Liver (tissue), 9 donors: ENCODE results near the gene SNCG. TPM values are rescaled to one million over a fixed set of nuclear protein-coding genes. Genes with fewer than 3 reads are reported as not detected.

Experiments used
- DNase-seq: peaks from one replicate; pipeline ENCODE4 v3.0.0-alpha.2; 2017; ENCODE audit warnings: low spot score
- H3K27ac ChIP-seq, 2 donors: one replicate each; pipeline ENCODE4 v1.7.0; 2013; ENCODE audit warnings: inconsistent platforms in 2 of 2, low read length in 2 of 2, control low read depth in 1 of 2, low read depth in 1 of 2, mild to moderate bottlenecking in 1 of 2
- H3K27me3 ChIP-seq, 4 donors: one replicate each; pipeline versions ENCODE4 v1.6.1 to v1.7.0; 2013; ENCODE audit warnings: low read length in 3 of 4, inconsistent platforms in 1 of 4, mild to moderate bottlenecking in 1 of 4, moderate library complexity in 1 of 4; ENCODE audit not compliant: control insufficient read depth in 4 of 4, insufficient read depth in 4 of 4
- H3K36me3 ChIP-seq, 4 donors: one replicate each; pipeline versions ENCODE4 v1.6.1 to v1.7.0; 2013; ENCODE audit warnings: low read length in 3 of 4, mild to moderate bottlenecking in 3 of 4, low read depth in 1 of 4, moderate library complexity in 1 of 4; ENCODE audit not compliant: control insufficient read depth in 4 of 4, insufficient read depth in 3 of 4
- H3K4me1 ChIP-seq, 4 donors: one replicate each; pipeline versions ENCODE4 v1.6.1 to v1.7.0; 2013; ENCODE audit warnings: low read length in 3 of 4, mild to moderate bottlenecking in 3 of 4, moderate library complexity in 1 of 4; ENCODE audit not compliant: control insufficient read depth in 4 of 4, insufficient read depth in 4 of 4
- H3K4me3 ChIP-seq, 3 donors: one replicate each; pipeline versions ENCODE4 v1.6.1 to v1.7.0; 2013; ENCODE audit warnings: low read length in 3 of 3, control low read depth in 1 of 3, low read depth in 1 of 3, mild to moderate bottlenecking in 1 of 3
- H3K9ac ChIP-seq, 2 donors: one replicate each; pipeline ENCODE4 v1.7.0; 2013; ENCODE audit warnings: low read length in 2 of 2, mild to moderate bottlenecking in 2 of 2, moderate library complexity in 2 of 2, control low read depth in 1 of 2, low read depth in 1 of 2
- H3K9me3 ChIP-seq, 4 donors: one replicate each; pipeline versions ENCODE4 v1.6.1 to v1.7.0; 2013; ENCODE audit warnings: low read length in 3 of 4; ENCODE audit not compliant: control insufficient read depth in 4 of 4
- CTCF ChIP-seq: fragments of 150-350 bp; IDR thresholded peaks from 2 replicates; pipeline ENCODE4 v1.5.1; 2017; ENCODE audit warnings: improper control_type of control experiment, low read depth, low read length; ENCODE audit not compliant: missing input control
- EGR1 ChIP-seq, 2 donors: IDR thresholded peaks; 2 replicates each; pipeline ENCODE4 v1.6.1; 2016 to 2018; ENCODE audit warnings: antibody characterized with exemption in 2 of 2, low read depth in 2 of 2
- FOXA1 ChIP-seq: IDR thresholded peaks from 2 replicates; pipeline ENCODE4 v1.6.1; 2016; ENCODE audit warnings: antibody characterized with exemption
- FOXA2 ChIP-seq: IDR thresholded peaks from 2 replicates; pipeline ENCODE4 v1.6.1; 2016; ENCODE audit warnings: antibody characterized with exemption
- GABPA ChIP-seq, 2 donors: IDR thresholded peaks in 1 of 2; conservative IDR thresholded peaks in 1 of 2; 2 replicates each; pipeline ENCODE4 v1.6.1; 2016; ENCODE audit warnings: antibody characterized with exemption in 2 of 2, mild to moderate bottlenecking in 1 of 2, moderate library complexity in 1 of 2
- HNF4A ChIP-seq, 2 donors: conservative IDR thresholded peaks; 2 replicates each; pipeline ENCODE4 v1.6.1; 2016; ENCODE audit warnings: antibody characterized with exemption in 2 of 2, mild to moderate bottlenecking in 2 of 2
- HNF4G ChIP-seq: IDR thresholded peaks from 2 replicates; pipeline ENCODE4 v1.6.1; 2016; ENCODE audit warnings: antibody characterized with exemption
- JUND ChIP-seq, 2 donors: IDR thresholded peaks; 2 replicates each; pipeline ENCODE4 v1.6.1; 2016; ENCODE audit warnings: antibody characterized with exemption in 2 of 2
- RAD21 ChIP-seq, 2 donors: IDR thresholded peaks; 2 replicates each; pipeline ENCODE4 v1.6.1; 2016; ENCODE audit warnings: antibody characterized with exemption in 2 of 2, mild to moderate bottlenecking in 2 of 2
- RXRA ChIP-seq, 2 donors: IDR thresholded peaks; 2 replicates each; pipeline ENCODE4 v1.6.1; 2017 to 2018; ENCODE audit warnings: antibody characterized with exemption in 2 of 2, mild to moderate bottlenecking in 1 of 2
- SP1 ChIP-seq: IDR thresholded peaks from 2 replicates; pipeline ENCODE4 v1.6.1; 2018; ENCODE audit warnings: antibody characterized with exemption, mild to moderate bottlenecking
- TAF1 ChIP-seq: conservative IDR thresholded peaks from 2 replicates; pipeline ENCODE4 v1.6.1; 2016; ENCODE audit warnings: antibody characterized with exemption, mild to moderate bottlenecking
- YY1 ChIP-seq: IDR thresholded peaks from 2 replicates; pipeline ENCODE4 v1.6.1; 2016; ENCODE audit warnings: antibody characterized with exemption, mild to moderate bottlenecking
- ZBTB33 ChIP-seq: IDR thresholded peaks from 2 replicates; pipeline ENCODE4 v1.6.1; 2016; ENCODE audit warnings: antibody characterized with exemption
- WGBS: extraction: QIAGEN DNeasy Blood & Tissue Kit; methylation state at CpG from one replicate; pipeline ENCODE4 v1.1.7; 2013; 5-methylcytosine and 5-hydroxymethylcytosine counted together
- polyA plus RNA-seq, 2 donors: library from polyadenylated mRNA; stranded (reverse) in 1 of 2; unstranded in 1 of 2; fragments of 200-250 nt in 1 of 2; fragments of >200 nt in 1 of 2; fragmentation: Nextera tagmentation in 1 of 2; extraction: Ambion mirVana in 1 of 2; gene quantifications; one replicate each; pipeline versions ENCODE4 v1.2.1 to v1.2.3, GENCODE V29; 2013 to 2015
- total RNA-seq, 2 donors: library from RNA; depleted of rRNA; stranded (reverse); fragments of >200 nt; gene quantifications; one replicate each; pipeline ENCODE4 v1.2.3, GENCODE V29; 2014
- TF ChIP-seq, protein P1 (sequence below): IDR thresholded peaks from 2 replicates; pipeline ENCODE4 v1.6.1; 2016; ENCODE audit warnings: antibody characterized with exemption
- TF ChIP-seq, protein P2 (sequence below): IDR thresholded peaks from 2 replicates; pipeline ENCODE4 v1.6.1; 2016; ENCODE audit warnings: antibody characterized with exemption
- TF ChIP-seq, protein P3 (sequence below): IDR thresholded peaks from 2 replicates; pipeline ENCODE4 v1.6.1; 2016; ENCODE audit warnings: antibody characterized with exemption, mild to moderate bottlenecking
- donor health status: healthy.
- donor health status: healthy.
- donor health status: healthy.
- donor health status: healthy.
- donor health status: healthy.

SNCG gene
- total and polyA plus RNA-seq, 4 donors, result 0.84 to 2.6 (median 1.7) TPM

GRCh38 chr10:86918022-86918471 is 40.4 kb upstream of the SNCG start:
- Histone ChIP-seq H3K27ac (no peak overlapping the region), H3K4me3 (no peak overlapping the region), H3K9ac (no peak overlapping the region), H3K4me1 (no peaks in the 10 kb centered on the region), H3K9me3 (no peaks in the 10 kb centered on the region), H3K36me3 (peaks cover 5 to 30% (median 14%) of the 10 kb centered on the region in 4 donors), H3K27me3 (no peaks in the 10 kb centered on the region)
- TF ChIP-seq, protein P1, sequence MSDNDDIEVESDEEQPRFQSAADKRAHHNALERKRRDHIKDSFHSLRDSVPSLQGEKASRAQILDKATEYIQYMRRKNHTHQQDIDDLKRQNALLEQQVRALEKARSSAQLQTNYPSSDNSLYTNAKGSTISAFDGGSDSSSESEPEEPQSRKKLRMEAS, result no peak
- no peak for DNase-seq
- WGBS, result 89% methylated on average over 5 of the region's 5 CpGs

DNA sequence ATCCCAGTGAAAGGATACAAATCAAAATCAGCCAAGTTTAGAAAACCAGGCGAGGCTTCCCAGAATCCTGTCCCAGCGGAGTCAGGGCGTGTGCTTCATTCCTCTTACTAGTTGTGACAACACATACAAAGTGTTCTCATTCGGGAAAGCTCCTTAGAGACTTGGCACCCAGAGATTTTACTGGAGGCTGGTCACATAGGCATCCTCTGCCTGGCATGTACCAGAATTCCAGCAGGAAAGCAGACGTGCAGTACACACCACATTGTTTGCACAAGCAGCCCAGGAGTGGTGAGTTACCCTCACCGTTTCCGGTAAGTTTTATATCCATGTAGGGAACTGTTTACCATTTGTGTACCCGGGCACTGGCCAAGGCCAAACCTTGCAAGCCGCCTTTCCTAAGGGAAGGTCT is 35.8 kb upstream of the SNCG start:
- Histone ChIP-seq H3K9me3 (no peaks in the 10 kb centered on the region), H3K27ac (no peak overlapping the region), H3K4me1 (no peaks in the 10 kb centered on the region), H3K36me3 (peaks cover 4 to 23% (median 13%) of the 10 kb centered on the region in 4 donors), H3K9ac (no peak overlapping the region), H3K27me3 (no peaks in the 10 kb centered on the region), H3K4me3 (no peak overlapping the region)
- WGBS, result 85% methylated on average over 9 of the region's 9 CpGs
- no peak for TF ChIP-seq CTCF
- no peak for TF ChIP-seq SP1
- TF ChIP-seq, protein P2, sequence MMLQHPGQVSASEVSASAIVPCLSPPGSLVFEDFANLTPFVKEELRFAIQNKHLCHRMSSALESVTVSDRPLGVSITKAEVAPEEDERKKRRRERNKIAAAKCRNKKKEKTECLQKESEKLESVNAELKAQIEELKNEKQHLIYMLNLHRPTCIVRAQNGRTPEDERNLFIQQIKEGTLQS, result no peak
- TF ChIP-seq FOXA1, result no peak
- no peak for TF ChIP-seq EGR1 (IDR thresholded peaks at IDR 0.05; ENCODE audit: low read depth in 2 of 2)
- no peak for TF ChIP-seq YY1
- TF ChIP-seq JUND (IDR thresholded peaks at IDR 0.05), result no peak
- TF ChIP-seq RAD21 (IDR thresholded peaks at IDR 0.05), result no peak
- TF ChIP-seq, protein P3, sequence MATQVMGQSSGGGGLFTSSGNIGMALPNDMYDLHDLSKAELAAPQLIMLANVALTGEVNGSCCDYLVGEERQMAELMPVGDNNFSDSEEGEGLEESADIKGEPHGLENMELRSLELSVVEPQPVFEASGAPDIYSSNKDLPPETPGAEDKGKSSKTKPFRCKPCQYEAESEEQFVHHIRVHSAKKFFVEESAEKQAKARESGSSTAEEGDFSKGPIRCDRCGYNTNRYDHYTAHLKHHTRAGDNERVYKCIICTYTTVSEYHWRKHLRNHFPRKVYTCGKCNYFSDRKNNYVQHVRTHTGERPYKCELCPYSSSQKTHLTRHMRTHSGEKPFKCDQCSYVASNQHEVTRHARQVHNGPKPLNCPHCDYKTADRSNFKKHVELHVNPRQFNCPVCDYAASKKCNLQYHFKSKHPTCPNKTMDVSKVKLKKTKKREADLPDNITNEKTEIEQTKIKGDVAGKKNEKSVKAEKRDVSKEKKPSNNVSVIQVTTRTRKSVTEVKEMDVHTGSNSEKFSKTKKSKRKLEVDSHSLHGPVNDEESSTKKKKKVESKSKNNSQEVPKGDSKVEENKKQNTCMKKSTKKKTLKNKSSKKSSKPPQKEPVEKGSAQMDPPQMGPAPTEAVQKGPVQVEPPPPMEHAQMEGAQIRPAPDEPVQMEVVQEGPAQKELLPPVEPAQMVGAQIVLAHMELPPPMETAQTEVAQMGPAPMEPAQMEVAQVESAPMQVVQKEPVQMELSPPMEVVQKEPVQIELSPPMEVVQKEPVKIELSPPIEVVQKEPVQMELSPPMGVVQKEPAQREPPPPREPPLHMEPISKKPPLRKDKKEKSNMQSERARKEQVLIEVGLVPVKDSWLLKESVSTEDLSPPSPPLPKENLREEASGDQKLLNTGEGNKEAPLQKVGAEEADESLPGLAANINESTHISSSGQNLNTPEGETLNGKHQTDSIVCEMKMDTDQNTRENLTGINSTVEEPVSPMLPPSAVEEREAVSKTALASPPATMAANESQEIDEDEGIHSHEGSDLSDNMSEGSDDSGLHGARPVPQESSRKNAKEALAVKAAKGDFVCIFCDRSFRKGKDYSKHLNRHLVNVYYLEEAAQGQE, result no peak
- TF ChIP-seq, protein P1, result no peak
- no peak for TF ChIP-seq TAF1
- no peak for TF ChIP-seq HNF4A (conservative IDR thresholded peaks at IDR 0.05)
- no peak for TF ChIP-seq GABPA (IDR thresholded peaks at IDR 0.05 in 1 of 2, conservative IDR thresholded peaks at IDR 0.05 in 1 of 2)
- TF ChIP-seq RXRA (IDR thresholded peaks at IDR 0.05), result no peak
- TF ChIP-seq HNF4G, result no peak
- TF ChIP-seq ZBTB33, result no peak
- no peak for TF ChIP-seq FOXA2
- no peak for DNase-seq
